H1 (cell line): ENCODE data around the gene HOXC11. TPM values are rescaled to one million over a fixed set of nuclear protein-coding genes. Genes with fewer than 3 reads are reported as not detected.
A peak's percentile ranks its signal among the peaks of the same experiment; 100 is the strongest.

Source experiments
- CTCF ChIA-PET: fragments of 300-600 bp; sonication (Branson Sonifier 250); formaldehyde crosslinking; loops from one replicate; lab custom pipeline; 2021; ENCODE audit not compliant: partially characterized antibody; lab: Charles Lee
- POLR2A ChIA-PET: fragments of 300-600 bp; sonication (Branson Sonifier 250); formaldehyde crosslinking; loops from one replicate; lab custom pipeline; 2021; ENCODE audit warnings: inconsistent platforms; ENCODE audit not compliant: partially characterized antibody; lab: Charles Lee
- DNase-seq, 2 experiments: peaks; one replicate each; pipeline versions ENCODE4 v3.0.0 to v3.0.0-alpha.2; 2010 to 2022; ENCODE audit warnings: low spot score in 2 of 2, low read depth in 1 of 2, mixed read lengths in 1 of 2
- FAIRE-seq: peaks from 2 replicates; lab custom pipeline; 2011; peaks lifted over from hg19 to GRCh38; lab: Jason Lieb, UNC
- H2AFZ ChIP-seq: 2 replicates; pipeline ENCODE4 v1.8.1; 2012; ENCODE audit warnings: low read length, inconsistent platforms
- H2AK5ac ChIP-seq: 2 replicates; pipeline ENCODE4 v1.6.1; 2013; ENCODE audit warnings: low read depth, low read length
- H2BK120ac ChIP-seq: replicated peaks from 2 replicates; pipeline ENCODE3; 2013; ENCODE audit warnings: low read depth, low read length, inconsistent platforms
- H2BK12ac ChIP-seq: 2 replicates; pipeline ENCODE4 v1.6.1; 2013; ENCODE audit warnings: low read depth, low read length
- H2BK15ac ChIP-seq: 2 replicates; pipeline ENCODE4 v1.6.1; 2013; ENCODE audit warnings: low read length
- H2BK20ac ChIP-seq: 2 replicates; pipeline ENCODE4 v1.6.1; 2013; ENCODE audit warnings: low read length
- H2BK5ac ChIP-seq: 2 replicates; pipeline ENCODE4 v1.6.1; 2013; ENCODE audit warnings: low read depth, low read length
- H3K14ac ChIP-seq: 2 replicates; pipeline ENCODE4 v1.6.1; 2013; ENCODE audit warnings: inconsistent platforms; ENCODE audit not compliant: insufficient read length
- H3K18ac ChIP-seq: 2 replicates; pipeline ENCODE4 v1.6.1; 2013; ENCODE audit warnings: low read length; ENCODE audit errors: extremely low read depth
- H3K23ac ChIP-seq: 2 replicates; pipeline ENCODE4 v1.6.1; 2013; ENCODE audit warnings: inconsistent platforms; ENCODE audit not compliant: insufficient read length
- H3K23me2 ChIP-seq: 2 replicates; pipeline ENCODE4 v1.6.1; 2013; ENCODE audit warnings: low read depth, low read length
- H3K27ac ChIP-seq: 2 replicates; pipeline ENCODE4 v1.6.1; 2011; ENCODE audit warnings: low read depth, low read length, inconsistent platforms
- H3K27me3 ChIP-seq, 4 experiments: replicated peaks in 1 of 4; 1 replicate in 1 of 4; 2 replicates in 3 of 4; pipeline versions ENCODE4 v1.6.1 to v1.8.1; 2011 to 2013; ENCODE audit warnings: low read length in 3 of 4, mild to moderate bottlenecking in 3 of 4, inconsistent platforms in 2 of 4, mixed read lengths in 2 of 4, moderate library complexity in 1 of 4; ENCODE audit not compliant: control insufficient read depth in 3 of 4, insufficient read depth in 3 of 4; ENCODE audit errors: extremely low read depth in 1 of 4
- H3K36me3 ChIP-seq, 4 experiments: 2 replicates each; pipeline versions ENCODE4 v1.6.1 to v1.8.1; 2011 to 2013; ENCODE audit warnings: mild to moderate bottlenecking in 4 of 4, low read length in 3 of 4, moderate library complexity in 2 of 4, control low read depth in 1 of 4, inconsistent platforms in 1 of 4; ENCODE audit not compliant: insufficient read depth in 4 of 4, control insufficient read depth in 2 of 4
- H3K4ac ChIP-seq: replicated peaks from 2 replicates; pipeline ENCODE3; 2013; ENCODE audit warnings: low read length, low read depth, mixed read lengths, inconsistent platforms; ENCODE audit not compliant: insufficient read length
- H3K4me1 ChIP-seq, 4 experiments: replicated peaks in 1 of 4; 1 replicate in 1 of 4; 2 replicates in 3 of 4; pipeline versions ENCODE4 v1.6.1 to v1.8.1; 2011 to 2013; ENCODE audit warnings: low read length in 3 of 4, inconsistent platforms in 2 of 4, mixed read lengths in 1 of 4; ENCODE audit not compliant: insufficient read depth in 4 of 4, control insufficient read depth in 3 of 4
- H3K4me2 ChIP-seq, 2 experiments: 2 replicates each; pipeline versions ENCODE4 v1.6.1 to v1.8.1; 2011 to 2013; ENCODE audit warnings: low read depth in 2 of 2, low read length in 2 of 2, control low read depth in 1 of 2, inconsistent platforms in 1 of 2, mild to moderate bottlenecking in 1 of 2; ENCODE audit not compliant: insufficient read depth in 1 of 2
- H3K4me3 ChIP-seq, 4 experiments: fragments of 200-600, 300-600 bp in 1 of 4; sonication (generic), shearing (Covaris generic), sonication (Bioruptor Twin) in 1 of 4; 2 replicates each; pipeline versions ENCODE4 v1.5.1 to v1.8.1; 2011 to 2016; ENCODE audit warnings: low read length in 4 of 4, low read depth in 3 of 4, control low read depth in 2 of 4, inconsistent platforms in 2 of 4, mild to moderate bottlenecking in 2 of 4, mixed read lengths in 1 of 4, moderate library complexity in 1 of 4; ENCODE audit not compliant: insufficient read depth in 2 of 4; ENCODE audit errors: extremely low read depth in 1 of 4
- H3K56ac ChIP-seq: replicated peaks from 2 replicates; pipeline ENCODE3; 2013; ENCODE audit warnings: low read depth, mild to moderate bottlenecking, mixed read lengths, low read length, inconsistent platforms; ENCODE audit not compliant: insufficient read length
- H3K79me1 ChIP-seq: 2 replicates; pipeline ENCODE4 v1.6.1; 2013; ENCODE audit warnings: low read depth, low read length, control low read depth
- H3K79me2 ChIP-seq, 2 experiments: 2 replicates each; pipeline versions ENCODE4 v1.6.1 to v1.8.1; 2012 to 2013; ENCODE audit warnings: low read length in 2 of 2, mild to moderate bottlenecking in 2 of 2, inconsistent platforms in 1 of 2; ENCODE audit not compliant: insufficient read depth in 2 of 2, control insufficient read depth in 1 of 2
- H3K9ac ChIP-seq, 4 experiments: replicated peaks in 1 of 4; 1 replicate in 1 of 4; 2 replicates in 3 of 4; pipeline versions ENCODE4 v1.6.1 to v1.8.1; 2011 to 2013; ENCODE audit warnings: low read depth in 3 of 4, low read length in 3 of 4, control low read depth in 2 of 4, mild to moderate bottlenecking in 2 of 4, moderate library complexity in 2 of 4, inconsistent platforms in 1 of 4; ENCODE audit errors: extremely low read depth in 1 of 4
- H3K9me3 ChIP-seq, 2 experiments: 2 replicates each; pipeline versions ENCODE4 v1.6.1 to v1.8.1; 2012 to 2013; ENCODE audit warnings: mild to moderate bottlenecking in 2 of 2, moderate library complexity in 2 of 2, control low read depth in 1 of 2, inconsistent platforms in 1 of 2, low read depth in 1 of 2, low read length in 1 of 2, mixed read lengths in 1 of 2; ENCODE audit not compliant: insufficient read depth in 2 of 2
- H4K20me1 ChIP-seq, 2 experiments: replicated peaks in 1 of 2; 2 replicates each; pipeline versions ENCODE3 to v1.8.1; 2011 to 2013; ENCODE audit warnings: inconsistent platforms in 2 of 2, low read length in 2 of 2, mild to moderate bottlenecking in 1 of 2; ENCODE audit not compliant: insufficient read depth in 2 of 2, control insufficient read depth in 1 of 2
- H4K5ac ChIP-seq: 2 replicates; pipeline ENCODE4 v1.6.1; 2013; ENCODE audit warnings: low read length, low read depth, mixed read lengths, inconsistent platforms; ENCODE audit not compliant: insufficient read length
- H4K8ac ChIP-seq: 2 replicates; pipeline ENCODE4 v1.8.0; 2013; ENCODE audit warnings: mild to moderate bottlenecking, moderate library complexity, low read length, inconsistent platforms; ENCODE audit not compliant: insufficient read depth; ENCODE audit errors: extremely low read depth
- H4K91ac ChIP-seq: replicated peaks from 2 replicates; pipeline ENCODE3; 2013; ENCODE audit warnings: low read length, mixed read lengths, inconsistent platforms; ENCODE audit not compliant: insufficient read length
- RNF2 ChIP-seq: fragments of 200-900, 300-1000 bp; sonication (generic); IDR thresholded peaks from 2 replicates; pipeline ENCODE4 v1.7.1; 2016; ENCODE audit warnings: borderline replicate concordance, low read depth, mild to moderate bottlenecking, antibody characterized with exemption, low read length; ENCODE audit not compliant: poor library complexity, severe bottlenecking; ENCODE audit errors: missing control alignments
- USF2 ChIP-seq: IDR thresholded peaks from 2 replicates; pipeline ENCODE4 v1.6.1; 2011; ENCODE audit warnings: low read length, improper control_type of control experiment
- WGBS, 2 experiments: shearing (Covaris generic) in 1 of 2; methylation state at CpG; one replicate each; pipeline versions ENCODE4 v1.1.6 to v1.1.7; 2013 to 2015; ENCODE audit warnings: low lambda C conversion rate in 2 of 2, mixed read lengths in 2 of 2, inconsistent platforms in 1 of 2, low coverage in 1 of 2, missing lambda C conversion rate in 1 of 2; ENCODE audit not compliant: insufficient replicate concordance in 2 of 2, insufficient coverage in 1 of 2, insufficient read length in 1 of 2; ENCODE audit errors: extremely low coverage in 1 of 2, missing lambda C conversion rate in 1 of 2; 5-methylcytosine and 5-hydroxymethylcytosine counted together
- polyA plus RNA-seq, 7 experiments: library from polyadenylated mRNA; depleted of rRNA in 3 of 7; stranded (reverse) in 5 of 7; unstranded in 2 of 7; fragments of >200 nt in 5 of 7; fragments of 200-250 nt in 2 of 7; gene quantifications; 1 replicate in 5 of 7; 2 replicates in 1 of 7; 4 replicates in 1 of 7; pipeline versions ENCODE4 v1.2.1 to v1.2.3, GENCODE V29; 2011 to 2013; ENCODE audit warnings: missing spikeins in 2 of 7, mixed read lengths in 2 of 7
- total RNA-seq: library from RNA; stranded (reverse); fragmentation: NEBNext Ultra II Directional; extraction: Animal tissue kit (Norgen Biotek cat#: 25700); gene quantifications from 2 replicates; pipeline ENCODE4 v1.2.1, GENCODE V29; 2021

Gene HOXC11
- total and polyA plus RNA-seq, 2 of the 8 experiments (the other 6 are each of a cell fraction or from before 2014, with no cell fraction given), result not detected

DNA sequence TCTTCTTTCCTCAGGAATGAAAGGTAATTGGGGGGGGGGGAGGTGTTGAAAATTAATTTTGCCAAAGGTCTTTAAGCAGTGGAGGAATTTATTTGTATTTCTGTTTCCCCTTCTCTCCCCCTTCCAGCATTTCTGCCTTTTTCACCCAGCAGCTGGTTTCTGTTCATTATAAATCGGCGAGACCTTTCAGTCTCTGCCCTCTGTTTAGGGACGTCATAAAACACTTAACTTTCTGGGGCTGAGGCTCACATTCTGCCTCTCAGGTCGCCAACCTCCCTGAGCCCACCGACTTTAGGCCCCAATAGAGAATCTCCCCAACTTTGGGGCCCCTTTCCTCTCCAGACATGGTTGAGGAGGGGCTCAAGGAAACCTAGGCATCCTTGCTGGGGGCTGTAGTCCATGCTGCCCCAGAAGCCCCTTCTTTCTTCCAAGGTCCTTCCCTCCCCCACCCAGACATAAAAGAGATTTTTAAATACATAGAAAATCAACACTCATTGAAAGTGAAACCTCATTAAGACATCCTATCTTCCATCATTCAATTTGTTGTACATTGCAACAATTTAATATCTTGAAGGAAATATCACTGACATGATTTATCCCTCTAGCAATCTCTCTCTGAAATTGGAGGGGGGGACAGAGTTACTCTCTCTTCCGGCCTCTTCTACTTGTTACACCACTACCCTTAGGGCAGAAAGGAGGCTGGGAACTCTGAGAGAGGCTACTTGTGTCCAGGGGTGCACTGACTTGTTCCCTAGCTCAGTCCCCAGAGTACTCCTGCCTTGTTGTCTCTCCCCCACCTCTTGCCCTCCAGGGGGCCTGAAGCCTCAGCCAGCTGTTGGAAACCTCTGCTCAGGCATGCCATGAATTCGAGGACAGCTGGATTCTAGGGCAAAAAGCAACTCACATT, 52.8 kb downstream of the HOXC11 start:
- no peaks in the 10 kb centered on the region for H3K79me2 ChIP-seq
- H3K9me3 ChIP-seq, result no peaks in the 10 kb centered on the region
- no peak overlapping the region for H4K5ac ChIP-seq
- H3K27ac ChIP-seq, result no peak overlapping the region
- ChIA-PET CTCF (interaction anchor here (0.9 to 20.0 kb wide), 9 partner anchors 9 to 191 kb away, joined by 3 to 339 read pairs (median 5); partner anchors contain the start of genes HOXC8 and SMUG1), POLR2A (interaction anchor here (0.6 to 1.1 kb wide), 3 partner anchors 9 to 120 kb away, joined by 3 read pairs; no protein-coding TSS in a partner anchor)
- FAIRE-seq (no peak), DNase-seq (no peak)
- 27% methylated on average over 7 of the region's 7 CpGs; no CpG with 5 or more reads in 1 of the 2 experiments for WGBS, 2 experiments
- no peak overlapping the region for H3K4ac ChIP-seq
- H4K20me1 ChIP-seq, result peaks cover 17 to 22% of the 10 kb centered on the region in 2 experiments
- no peak overlapping the region for H2BK5ac ChIP-seq
- no peak overlapping the region for H3K4me3 ChIP-seq
- H3K18ac ChIP-seq, result no peak overlapping the region
- no peak overlapping the region for H2BK120ac ChIP-seq
- H3K14ac ChIP-seq, result no peak overlapping the region
- peaks cover 95 to 100% (median 99%) of the 10 kb centered on the region in 4 experiments for H3K27me3 ChIP-seq
- no peak overlapping the region for H3K9ac ChIP-seq
- H4K8ac ChIP-seq, result no peak overlapping the region
- peaks cover 0 to 7% (median 2%) of the 10 kb centered on the region in 4 experiments; a peak in 3 of 7 replicates for H3K4me1 ChIP-seq
- no peak overlapping the region for H2BK15ac ChIP-seq
- no peak overlapping the region for H2AFZ ChIP-seq
- no peak overlapping the region for H2BK20ac ChIP-seq
- no peak overlapping the region for H4K91ac ChIP-seq
- H3K56ac ChIP-seq, result no peak overlapping the region
- H2BK12ac ChIP-seq, result 0 out of 2 replicates have a peak overlapping the region, but pooled peaks have one; percentile 4
- no peaks in the 10 kb centered on the region for H3K79me1 ChIP-seq
- no peaks in the 10 kb centered on the region for H3K23me2 ChIP-seq
- H2AK5ac ChIP-seq, result no peak overlapping the region
- no peak overlapping the region for H3K4me2 ChIP-seq
- no peak overlapping the region for H3K23ac ChIP-seq
- peaks cover 0 to under 1% (median 0%) of the 10 kb centered on the region in 4 experiments; a peak in 1 of 8 replicates for H3K36me3 ChIP-seq
- TF ChIP-seq USF2, result no peak
- TF ChIP-seq RNF2, result peak; percentile 76
